Esophagus squamous epithelium (tissue), 5 donors: ENCODE data around the gene PPIL4. TPM values are rescaled to one million over a fixed set of nuclear protein-coding genes. Genes with fewer than 3 reads are reported as not detected.

Experiments
- DNase-seq: peaks from one replicate; lab custom pipeline; 2025; lab: John Stamatoyannopoulos, UW
- H3K27ac ChIP-seq, 4 donors: fragments of 200-600 bp; sonication (generic); one replicate each; pipeline ENCODE4 v1.5.1; 2016 to 2019; ENCODE audit warnings: mild to moderate bottlenecking in 1 of 4
- H3K27me3 ChIP-seq, 4 donors: fragments of 200-600 bp; sonication (generic); 1 replicate in 3 of 4; 2 replicates in 1 of 4; pipeline versions ENCODE4 v1.5.1 to v1.6.0; 2017 to 2021; ENCODE audit warnings: antibody characterized with exemption in 1 of 4
- H3K36me3 ChIP-seq, 3 donors: fragments of 200-600 bp; sonication (generic); one replicate each; pipeline ENCODE4 v1.5.1; 2016 to 2019
- H3K4me1 ChIP-seq, 3 donors: fragments of 200-600 bp; sonication (generic); one replicate each; pipeline ENCODE4 v1.5.1; 2017 to 2019
- H3K4me3 ChIP-seq, 4 donors: fragments of 200-600 bp; sonication (generic); 1 replicate in 3 of 4; 2 replicates in 1 of 4; pipeline ENCODE4 v1.5.1; 2016 to 2019; ENCODE audit warnings: mild to moderate bottlenecking in 2 of 4, moderate library complexity in 1 of 4
- H3K9me3 ChIP-seq, 3 donors: fragments of 200-600 bp; sonication (generic); one replicate each; pipeline ENCODE4 v1.5.1; 2016 to 2019
- CTCF ChIP-seq, 6 experiments: fragments of 450-650 bp in 4 of 6; fragments of 200-600 bp in 2 of 6; sonication (generic) in 2 of 6; IDR thresholded peaks; one replicate each; pipeline ENCODE4 v1.5.1; 2016 to 2019; ENCODE audit warnings: antibody characterized with exemption in 6 of 6, mild to moderate bottlenecking in 4 of 6, moderate library complexity in 4 of 6
- POLR2A ChIP-seq, 4 donors: fragments of 450-650 bp; IDR thresholded peaks; one replicate each; pipeline ENCODE4 v1.6.1; 2017; ENCODE audit warnings: antibody characterized with exemption in 4 of 4, mild to moderate bottlenecking in 4 of 4, moderate library complexity in 3 of 4
- WGBS, 2 donors: methylation state at CpG; one replicate each; pipeline ENCODE4 v1.1.5; 2018; 5-methylcytosine and 5-hydroxymethylcytosine counted together
- intact Hi-C: fragments of 100-400 bp; cut with DNase I; formaldehyde crosslinking; loops from one replicate; pipeline ENCODE4 v1.15.0; 2022
- total RNA-seq, 4 donors: library from RNA; depleted of rRNA; stranded (reverse); fragments of >200 nt; gene quantifications; one replicate each; pipeline ENCODE4 v1.1.0, GENCODE V29; 2016
- donor health status: DM: yes; HTN: yes; CAD: no.

Gene PPIL4
- total RNA-seq = 10 to 100 TPM in 3 of 4 donors, 1 to 10 TPM in 1; 9.4 to 25.2 (median 16.2) TPM

- Histone ChIP-seq H3K36me3 (peaks cover 0 to 5% (median 0%) of the 10 kb centered on the region in 3 donors), H3K27me3 (no peaks in the 10 kb centered on the region), H3K9me3 (no peaks in the 10 kb centered on the region), H3K4me3 (peak within 1 kb of the TSS; percentile 57 to 96 (median 84)), H3K27ac (peak within 1 kb of the TSS; percentile 87 to 97 (median 96)), H3K4me1 (peaks cover 2 to 45% (median 23%) of the 10 kb centered on the region in 3 donors)
- intact Hi-C loops = no loop called here
- peak; percentile 86 for DNase-seq
- WGBS, 2 donors = 0 to 1% methylated on average over 28 to 35 of the region's 71 CpGs
- TF ChIP-seq CTCF (IDR thresholded peaks at IDR 0.05) (peak; percentile 71 to 96 (median 88)), POLR2A (IDR thresholded peaks at IDR 0.05) (peak in 3 of 4 donors; percentile 73 to 88 (median 86))
These were observed at the start of gene PPIL4 for GRCh38 chr6:149545754-149546471. Gene PPIL4, minus strand, starts transcription at chr6:149546043. Its CDS starts 38 bp downstream, at chr6:149546005.

- H3K4me3 ChIP-seq = no peak overlapping the region
- no peak overlapping the region for H3K27ac ChIP-seq
- H3K4me1 ChIP-seq = no peaks in the 10 kb centered on the region
- H3K9me3 ChIP-seq = no peaks in the 10 kb centered on the region
- H3K36me3 ChIP-seq = peaks cover 0 to 100% (median 16%) of the 10 kb centered on the region in 3 donors
- no peak for DNase-seq
- intact Hi-C loops = no loop called here
- TF ChIP-seq POLR2A (IDR thresholded peaks at IDR 0.05) (no peak), CTCF (IDR thresholded peaks at IDR 0.05) (no peak)
- no peaks in the 10 kb centered on the region for H3K27me3 ChIP-seq
- 96 to 100% methylated on average over 1 of the region's 1 CpG for WGBS, 2 donors
These were observed 47.6 kb upstream of the PPIL4 start for GRCh38 chr6:149593408-149593807.

GRCh38 chr6:149592983-149593382 lies 47.1 kb upstream of the PPIL4 start:
- intact Hi-C loops = no loop called here
- WGBS, 2 donors = 100% methylated on average over 1 to 2 of the region's 2 CpGs
- Histone ChIP-seq H3K9me3 (no peaks in the 10 kb centered on the region), H3K4me1 (no peaks in the 10 kb centered on the region), H3K27me3 (no peaks in the 10 kb centered on the region), H3K27ac (no peak overlapping the region), H3K36me3 (peaks cover 0 to 100% (median 16%) of the 10 kb centered on the region in 3 donors), H3K4me3 (no peak overlapping the region)
- TF ChIP-seq CTCF (IDR thresholded peaks at IDR 0.05) = no peak
- no peak for TF ChIP-seq POLR2A (IDR thresholded peaks at IDR 0.05)
- no peak for DNase-seq

- no peak for DNase-seq
- intact Hi-C loops = no loop called here
- Histone ChIP-seq H3K36me3 (peaks cover 5 to 99% (median 20%) of the 10 kb centered on the region in 3 donors), H3K27ac (no peak overlapping the region), H3K4me1 (no peaks in the 10 kb centered on the region), H3K27me3 (no peaks in the 10 kb centered on the region), H3K4me3 (no peak overlapping the region), H3K9me3 (no peaks in the 10 kb centered on the region)
- WGBS, 2 donors = 91 to 96% methylated on average over 2 of the region's 2 CpGs
- TF ChIP-seq POLR2A (IDR thresholded peaks at IDR 0.05) = no peak
- TF ChIP-seq CTCF (IDR thresholded peaks at IDR 0.05) = no peak
These were observed 40.3 kb upstream of the PPIL4 start for GRCh38 chr6:149586149-149586548.

GRCh38 chr6:149581349-149581748 lies 35.5 kb upstream of the PPIL4 start:
- H3K36me3 ChIP-seq = peaks cover 5 to 93% (median 22%) of the 10 kb centered on the region in 3 donors
- no peak for DNase-seq
- H3K4me1 ChIP-seq = no peaks in the 10 kb centered on the region
- WGBS, 2 donors = 92 to 93% methylated on average over 5 of the region's 5 CpGs
- no peak for TF ChIP-seq POLR2A (IDR thresholded peaks at IDR 0.05)
- no peak for TF ChIP-seq CTCF (IDR thresholded peaks at IDR 0.05)
- intact Hi-C loops = no loop called here
- H3K27me3 ChIP-seq = no peaks in the 10 kb centered on the region
- H3K9me3 ChIP-seq = no peaks in the 10 kb centered on the region
- no peak overlapping the region for H3K4me3 ChIP-seq
- H3K27ac ChIP-seq = no peak overlapping the region
